ENCODE measurements around the gene CRYBG3.

DNA sequence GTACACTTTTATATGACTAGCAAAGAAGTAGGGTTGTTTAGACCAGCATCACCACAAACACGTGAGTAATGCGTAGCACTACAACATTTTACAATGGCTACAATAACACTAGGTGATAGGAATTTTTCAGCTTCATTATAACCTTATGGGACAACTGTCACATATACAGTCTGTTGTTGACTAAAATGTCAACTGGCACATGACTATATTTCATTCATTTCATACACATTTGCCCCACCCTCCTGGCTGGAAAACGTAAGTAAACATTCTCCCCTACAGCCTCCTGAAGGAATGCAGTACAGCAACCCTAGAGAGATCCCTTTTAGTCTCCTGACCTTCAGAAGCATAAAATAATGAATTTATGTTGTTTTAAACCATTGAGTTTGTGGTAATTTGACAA, 134.2 kb downstream of the CRYBG3 start:
- TF ChIP-seq POLR2A (IDR thresholded peaks at IDR 0.05): no peak
- TF ChIP-seq, protein P1, sequence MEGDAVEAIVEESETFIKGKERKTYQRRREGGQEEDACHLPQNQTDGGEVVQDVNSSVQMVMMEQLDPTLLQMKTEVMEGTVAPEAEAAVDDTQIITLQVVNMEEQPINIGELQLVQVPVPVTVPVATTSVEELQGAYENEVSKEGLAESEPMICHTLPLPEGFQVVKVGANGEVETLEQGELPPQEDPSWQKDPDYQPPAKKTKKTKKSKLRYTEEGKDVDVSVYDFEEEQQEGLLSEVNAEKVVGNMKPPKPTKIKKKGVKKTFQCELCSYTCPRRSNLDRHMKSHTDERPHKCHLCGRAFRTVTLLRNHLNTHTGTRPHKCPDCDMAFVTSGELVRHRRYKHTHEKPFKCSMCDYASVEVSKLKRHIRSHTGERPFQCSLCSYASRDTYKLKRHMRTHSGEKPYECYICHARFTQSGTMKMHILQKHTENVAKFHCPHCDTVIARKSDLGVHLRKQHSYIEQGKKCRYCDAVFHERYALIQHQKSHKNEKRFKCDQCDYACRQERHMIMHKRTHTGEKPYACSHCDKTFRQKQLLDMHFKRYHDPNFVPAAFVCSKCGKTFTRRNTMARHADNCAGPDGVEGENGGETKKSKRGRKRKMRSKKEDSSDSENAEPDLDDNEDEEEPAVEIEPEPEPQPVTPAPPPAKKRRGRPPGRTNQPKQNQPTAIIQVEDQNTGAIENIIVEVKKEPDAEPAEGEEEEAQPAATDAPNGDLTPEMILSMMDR (IDR thresholded peaks at IDR 0.05): no peak
